Stimulated activated CD8-positive, alpha-beta memory T cell treated with anti-CD3 and anti-CD28 coated beads, Interleukin-4, amount 100 ng/mL, for 24 hours (primary cell): ENCODE results near the gene ATP5PD.

Source experiments
- DNase-seq: peaks from one replicate; pipeline ENCODE4 v3.0.0-alpha.2; 2020; ENCODE audit warnings: low read depth

ATP5PD gene

GRCh38 chr17:74994440-74994839 is 52.3 kb downstream of the ATP5PD start:
- DNase-seq, result no peak

GRCh38 chr17:74992223-74992622 is 54.5 kb downstream of the ATP5PD start:
- no peak for DNase-seq

GRCh38 chr17:74990581-74991105 is 56.1 kb downstream of the ATP5PD start:
- DNase-seq, result no peak
